Measurements from ENCODE around the gene TSHZ2. TPM values are rescaled to one million over a fixed set of nuclear protein-coding genes. Genes with fewer than 3 reads are reported as not detected.
"Not testable (repeated sequence)": the region's sequence is repeated elsewhere in the genome, so short reads cannot be mapped to it uniquely, and the experiment has no call there.

Gene TSHZ2
- total and polyA plus RNA-seq, 2 donors (not counting 3 experiments of a cell fraction or from before 2014, with no cell fraction given), result not detected

- H3K9me3 ChIP-seq (replicated peaks; ENCODE audit: control insufficient read depth, insufficient read depth, low read length), result no peaks in the 10 kb centered on the region
- no peak for DNase-seq (ENCODE audit: low read depth, low spot score)
- H2AFZ ChIP-seq (ENCODE audit: low read depth, low read length), result no peak overlapping the region
- FAIRE-seq, result no peak
- H3K79me2 ChIP-seq (ENCODE audit: control insufficient read depth, insufficient read depth, low read length), result no peaks in the 10 kb centered on the region
- no TSS peak for BruUV-seq (replicated peaks)
- POLR2A ChIA-PET, result interaction anchor here (0.7 kb wide), 1 partner anchor 1320 kb away, joined by 8 read pairs; no protein-coding TSS in a partner anchor
- H4K20me1 ChIP-seq (replicated peaks; ENCODE audit: control insufficient read depth, extremely low read depth, insufficient read depth, low read length), result no peaks in the 10 kb centered on the region
- dilution Hi-C loops (cut with MboI; ENCODE audit: extremely low pct_ligation_motif_present, low sequenced_read_pairs) (no loop called here), intact Hi-C loops (cut with micrococcal nuclease) (no loop called here)
- no peak overlapping the region for H3K27ac ChIP-seq (ENCODE audit: insufficient read depth, low read depth, low read length)
- H3K4me2 ChIP-seq (ENCODE audit: insufficient read depth, low read length), result no peak overlapping the region
- no peaks in the 10 kb centered on the region for H3K27me3 ChIP-seq (ENCODE audit: control insufficient read depth in 2 of 2, insufficient read depth in 2 of 2, low read length in 2 of 2)
- no peak for TF ChIP-seq POLR2AphosphoS5 (IDR thresholded peaks at IDR 0.05; ENCODE audit: insufficient read depth, low read depth, low read length)
- TF ChIP-seq, protein P1, sequence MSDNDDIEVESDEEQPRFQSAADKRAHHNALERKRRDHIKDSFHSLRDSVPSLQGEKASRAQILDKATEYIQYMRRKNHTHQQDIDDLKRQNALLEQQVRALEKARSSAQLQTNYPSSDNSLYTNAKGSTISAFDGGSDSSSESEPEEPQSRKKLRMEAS (IDR thresholded peaks at IDR 0.05; ENCODE audit: insufficient read depth, insufficient read length), result no peak
- no peak for TF ChIP-seq JUN (IDR thresholded peaks at IDR 0.05; ENCODE audit: borderline replicate concordance, insufficient read depth, insufficient read length, low read depth)
- no peak for TF ChIP-seq GATA2 (IDR thresholded peaks at IDR 0.05; ENCODE audit: insufficient read depth, insufficient read length, low read depth, low read length)
- no peak for TF ChIP-seq EZH2 (IDR thresholded peaks at IDR 0.05; ENCODE audit: borderline replicate concordance, low read depth, low read length, severe bottlenecking)
- no peak for TF ChIP-seq FOS (IDR thresholded peaks at IDR 0.05; ENCODE audit: borderline replicate concordance, insufficient read depth, low read length)
- TF ChIP-seq MYC (IDR thresholded peaks at IDR 0.05; ENCODE audit: low read depth, low read length), result no peak
- TF ChIP-seq, protein P2, sequence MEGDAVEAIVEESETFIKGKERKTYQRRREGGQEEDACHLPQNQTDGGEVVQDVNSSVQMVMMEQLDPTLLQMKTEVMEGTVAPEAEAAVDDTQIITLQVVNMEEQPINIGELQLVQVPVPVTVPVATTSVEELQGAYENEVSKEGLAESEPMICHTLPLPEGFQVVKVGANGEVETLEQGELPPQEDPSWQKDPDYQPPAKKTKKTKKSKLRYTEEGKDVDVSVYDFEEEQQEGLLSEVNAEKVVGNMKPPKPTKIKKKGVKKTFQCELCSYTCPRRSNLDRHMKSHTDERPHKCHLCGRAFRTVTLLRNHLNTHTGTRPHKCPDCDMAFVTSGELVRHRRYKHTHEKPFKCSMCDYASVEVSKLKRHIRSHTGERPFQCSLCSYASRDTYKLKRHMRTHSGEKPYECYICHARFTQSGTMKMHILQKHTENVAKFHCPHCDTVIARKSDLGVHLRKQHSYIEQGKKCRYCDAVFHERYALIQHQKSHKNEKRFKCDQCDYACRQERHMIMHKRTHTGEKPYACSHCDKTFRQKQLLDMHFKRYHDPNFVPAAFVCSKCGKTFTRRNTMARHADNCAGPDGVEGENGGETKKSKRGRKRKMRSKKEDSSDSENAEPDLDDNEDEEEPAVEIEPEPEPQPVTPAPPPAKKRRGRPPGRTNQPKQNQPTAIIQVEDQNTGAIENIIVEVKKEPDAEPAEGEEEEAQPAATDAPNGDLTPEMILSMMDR (IDR thresholded peaks at IDR 0.05; ENCODE audit: extremely low read depth in 1 of 2, insufficient read depth in 1 of 2, low read depth in 1 of 2, low read length in 2 of 2), result no peak
- TF ChIP-seq POLR2A (IDR thresholded peaks at IDR 0.05; ENCODE audit: low read depth, low read length), result no peak
- no peaks in the 10 kb centered on the region for H3K4me1 ChIP-seq (ENCODE audit: control insufficient read depth, extremely low read depth, insufficient read depth, low read length)
- H3K4me3 ChIP-seq (replicated peaks in 1 of 3; ENCODE audit: insufficient read depth in 1 of 3, low read depth in 1 of 3, low read length in 3 of 3), result no peak overlapping the region
- H3K9ac ChIP-seq (replicated peaks; ENCODE audit: extremely low read depth, insufficient read depth, low read length), result no peak overlapping the region
- H3K36me3 ChIP-seq (ENCODE audit: control insufficient read depth in 2 of 2, extremely low read depth in 1 of 2, insufficient read depth in 2 of 2, low read length in 2 of 2), result no peaks in the 10 kb centered on the region
- CTCF ChIA-PET, result no interaction called here
- H3K9me1 ChIP-seq (replicated peaks; ENCODE audit: control insufficient read depth, extremely low read depth, insufficient read depth, low read length), result no peaks in the 10 kb centered on the region
Measured at GRCh38 chr20:53517146-53517545, 545.0 kb downstream of the TSHZ2 start.

DNA sequence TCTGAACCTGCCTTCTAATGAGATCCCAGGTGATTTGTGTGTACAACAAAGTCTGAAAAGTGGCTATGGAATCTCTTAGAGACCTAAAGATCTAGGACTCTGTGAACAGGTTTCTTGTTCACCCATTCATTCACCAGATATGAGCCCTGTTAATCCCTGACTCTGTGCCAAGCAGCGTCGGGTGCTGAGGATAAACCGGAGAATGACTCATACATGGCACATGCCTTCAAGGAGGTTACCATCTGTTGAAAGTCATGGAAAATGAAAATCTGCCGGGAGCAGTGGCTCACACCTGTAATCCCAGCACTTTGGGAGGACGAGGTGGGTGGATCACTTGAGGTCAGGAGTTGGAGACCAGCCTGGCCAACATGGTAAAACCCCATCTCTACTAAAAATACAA, 549.3 kb downstream of the TSHZ2 start:
- FAIRE-seq; intact Hi-C loops (cut with micrococcal nuclease); DNase-seq (ENCODE audit: low read depth, low spot score); H3K79me2 ChIP-seq (ENCODE audit: control insufficient read depth, insufficient read depth, low read length); H3K27me3 ChIP-seq (ENCODE audit: control insufficient read depth in 2 of 2, insufficient read depth in 2 of 2, low read length in 2 of 2); H2AFZ ChIP-seq (ENCODE audit: low read depth, low read length); H3K9me1 ChIP-seq (replicated peaks; ENCODE audit: control insufficient read depth, extremely low read depth, insufficient read depth, low read length); CTCF ChIA-PET; H3K36me3 ChIP-seq (ENCODE audit: control insufficient read depth in 2 of 2, extremely low read depth in 1 of 2, insufficient read depth in 2 of 2, low read length in 2 of 2); H3K9ac ChIP-seq (replicated peaks; ENCODE audit: extremely low read depth, insufficient read depth, low read length); H4K20me1 ChIP-seq (replicated peaks; ENCODE audit: control insufficient read depth, extremely low read depth, insufficient read depth, low read length); H3K27ac ChIP-seq (ENCODE audit: insufficient read depth, low read depth, low read length); dilution Hi-C loops (cut with MboI; ENCODE audit: extremely low pct_ligation_motif_present, low sequenced_read_pairs); H3K9me3 ChIP-seq (replicated peaks; ENCODE audit: control insufficient read depth, insufficient read depth, low read length); H3K4me1 ChIP-seq (ENCODE audit: control insufficient read depth, extremely low read depth, insufficient read depth, low read length); H3K4me2 ChIP-seq (ENCODE audit: insufficient read depth, low read length); BruUV-seq (replicated peaks); H3K4me3 ChIP-seq (replicated peaks in 1 of 3; ENCODE audit: insufficient read depth in 1 of 3, low read depth in 1 of 3, low read length in 3 of 3): not testable (repeated sequence)
- POLR2A ChIA-PET, result interaction anchor here (0.6 kb wide), 1 partner anchor 21 kb away, joined by 7 read pairs; no protein-coding TSS in a partner anchor
